ENCODE data around the gene DLGAP5.
A peak's percentile ranks its signal among the peaks of the same experiment; 100 is the strongest.

Gene DLGAP5, protein sequence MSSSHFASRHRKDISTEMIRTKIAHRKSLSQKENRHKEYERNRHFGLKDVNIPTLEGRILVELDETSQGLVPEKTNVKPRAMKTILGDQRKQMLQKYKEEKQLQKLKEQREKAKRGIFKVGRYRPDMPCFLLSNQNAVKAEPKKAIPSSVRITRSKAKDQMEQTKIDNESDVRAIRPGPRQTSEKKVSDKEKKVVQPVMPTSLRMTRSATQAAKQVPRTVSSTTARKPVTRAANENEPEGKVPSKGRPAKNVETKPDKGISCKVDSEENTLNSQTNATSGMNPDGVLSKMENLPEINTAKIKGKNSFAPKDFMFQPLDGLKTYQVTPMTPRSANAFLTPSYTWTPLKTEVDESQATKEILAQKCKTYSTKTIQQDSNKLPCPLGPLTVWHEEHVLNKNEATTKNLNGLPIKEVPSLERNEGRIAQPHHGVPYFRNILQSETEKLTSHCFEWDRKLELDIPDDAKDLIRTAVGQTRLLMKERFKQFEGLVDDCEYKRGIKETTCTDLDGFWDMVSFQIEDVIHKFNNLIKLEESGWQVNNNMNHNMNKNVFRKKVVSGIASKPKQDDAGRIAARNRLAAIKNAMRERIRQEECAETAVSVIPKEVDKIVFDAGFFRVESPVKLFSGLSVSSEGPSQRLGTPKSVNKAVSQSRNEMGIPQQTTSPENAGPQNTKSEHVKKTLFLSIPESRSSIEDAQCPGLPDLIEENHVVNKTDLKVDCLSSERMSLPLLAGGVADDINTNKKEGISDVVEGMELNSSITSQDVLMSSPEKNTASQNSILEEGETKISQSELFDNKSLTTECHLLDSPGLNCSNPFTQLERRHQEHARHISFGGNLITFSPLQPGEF

DNA sequence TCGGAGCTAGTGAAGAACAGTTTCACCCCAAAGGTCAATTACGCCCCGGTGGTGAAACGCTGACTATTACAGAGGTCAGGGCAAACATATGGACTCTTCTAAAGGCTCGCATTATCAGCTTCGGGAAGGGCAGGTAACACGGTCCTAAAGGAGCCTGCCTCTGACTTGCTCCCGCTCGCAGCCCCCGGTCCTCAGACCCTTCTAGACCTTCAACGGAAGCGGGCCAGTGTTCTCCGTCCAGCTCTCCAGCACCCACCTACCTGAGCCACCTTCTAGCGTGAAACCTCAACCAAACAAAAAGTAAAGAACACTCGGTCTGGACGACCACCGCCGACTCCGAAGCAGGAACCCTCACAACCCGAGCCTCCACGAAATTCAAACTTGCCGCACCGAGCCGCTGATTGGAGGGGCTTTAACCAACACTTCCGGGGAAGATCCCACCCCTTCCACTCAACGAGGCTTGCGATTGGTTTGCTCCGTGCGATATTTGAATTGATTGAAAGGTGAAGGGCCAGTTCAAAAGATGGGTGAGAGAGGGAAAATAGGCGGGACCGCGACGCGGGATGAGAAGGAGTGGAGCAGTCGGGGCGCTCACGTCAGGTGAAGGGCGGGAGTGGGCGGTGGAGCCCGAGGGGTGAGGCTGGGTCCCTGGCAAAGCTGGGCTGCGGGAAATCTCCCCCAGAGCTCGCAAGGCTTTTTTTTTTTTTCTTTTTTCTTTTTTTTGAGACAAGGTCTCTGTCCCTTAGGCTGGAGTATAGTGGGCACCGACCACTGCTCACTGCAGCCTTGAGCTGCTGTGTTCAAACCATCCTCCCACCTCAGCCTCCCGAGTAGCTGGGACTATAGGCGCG lies at the start of gene DLGAP5:
Gene DLGAP5 (minus strand): TSS at position 383 of the 851 bp plus-strand sequence. CDS start 2,406 bp downstream, outside the sequence.
- DNase-seq, result peak; percentile 41 to 70 (median 58)

DNA sequence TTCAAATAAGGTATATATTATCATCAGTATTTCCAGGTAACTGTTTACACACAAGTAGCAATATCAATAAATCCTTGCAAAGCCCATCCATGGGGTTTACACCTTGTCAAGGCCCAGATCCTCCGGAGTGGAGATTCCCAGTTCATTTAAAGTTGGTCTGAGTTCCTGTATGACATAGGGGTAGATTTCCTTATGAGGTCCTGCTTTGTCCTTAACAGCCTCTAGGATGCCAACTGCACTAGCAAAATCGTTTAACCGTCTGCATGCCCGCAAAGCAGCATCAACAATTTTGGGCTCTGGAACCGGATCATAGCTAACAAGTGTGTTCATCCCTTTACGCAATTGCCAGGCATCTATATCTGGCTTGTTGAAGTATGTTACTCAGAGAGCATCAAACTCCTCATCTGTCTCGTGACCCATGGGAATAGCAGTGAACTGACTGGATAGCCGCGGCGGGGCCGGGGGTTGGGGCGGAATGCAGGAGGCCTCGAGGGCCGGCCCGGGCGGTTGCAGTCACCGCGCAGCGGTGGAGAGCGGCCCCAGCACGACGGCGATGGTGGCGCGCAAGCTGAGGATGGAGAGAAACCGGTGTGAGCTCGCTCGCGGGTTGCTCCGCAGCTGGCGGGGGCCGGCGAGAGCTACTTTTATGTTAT lies 49.3 kb upstream of the DLGAP5 start:
- DNase-seq, result no peak

DNA sequence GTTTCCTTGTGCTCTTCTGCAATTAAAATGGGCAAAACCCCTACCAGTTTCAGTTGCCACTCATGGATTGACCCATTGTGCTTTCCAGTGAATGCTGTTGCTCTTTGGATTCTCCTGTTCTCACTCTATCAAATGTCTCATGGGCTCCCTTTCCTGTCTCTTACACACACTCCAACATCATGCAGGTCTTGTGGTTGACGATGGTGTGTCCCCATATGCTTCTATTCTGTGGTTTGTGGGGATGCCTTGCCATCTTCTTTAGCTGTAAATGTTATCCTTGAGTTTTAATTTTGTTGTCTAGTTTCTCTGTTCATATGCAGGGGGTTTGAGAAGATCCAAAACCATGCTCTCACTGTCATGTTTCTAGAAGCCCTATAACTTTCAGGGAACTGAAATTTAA lies 47.9 kb upstream of the DLGAP5 start:
- DNase-seq, result no peak

DNA sequence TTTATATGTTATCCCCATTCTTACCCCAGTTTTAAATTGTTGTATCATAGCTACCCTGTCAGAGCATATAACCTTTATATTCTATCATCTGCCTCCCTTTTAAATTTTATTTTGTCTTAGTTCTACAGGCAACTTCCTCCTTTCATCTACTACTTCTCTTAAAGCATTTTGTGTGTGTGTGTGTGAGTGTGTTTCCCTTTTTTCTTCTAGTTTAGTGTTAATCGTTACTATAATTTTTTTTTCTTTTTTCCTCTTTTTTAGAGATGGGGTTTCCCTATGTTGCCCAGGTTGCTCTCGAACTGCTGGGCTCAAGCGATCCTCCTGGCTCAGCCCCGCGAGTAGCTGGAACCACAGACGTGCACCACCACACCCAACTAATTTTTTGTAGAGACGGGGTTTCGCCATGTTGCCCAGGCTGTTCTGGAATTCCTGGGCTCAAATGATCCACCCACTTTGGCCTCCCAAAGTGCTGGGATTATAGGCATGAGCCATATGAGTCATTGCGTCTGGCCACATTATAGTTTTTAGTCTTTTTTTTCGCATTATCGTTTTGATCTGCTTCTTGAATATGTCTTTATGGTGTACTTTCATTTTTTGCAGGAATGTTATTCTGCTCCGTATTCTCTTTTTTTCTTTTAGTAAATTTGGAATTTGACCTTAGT lies 46.8 kb upstream of the DLGAP5 start:
- DNase-seq, result no peak

DNA sequence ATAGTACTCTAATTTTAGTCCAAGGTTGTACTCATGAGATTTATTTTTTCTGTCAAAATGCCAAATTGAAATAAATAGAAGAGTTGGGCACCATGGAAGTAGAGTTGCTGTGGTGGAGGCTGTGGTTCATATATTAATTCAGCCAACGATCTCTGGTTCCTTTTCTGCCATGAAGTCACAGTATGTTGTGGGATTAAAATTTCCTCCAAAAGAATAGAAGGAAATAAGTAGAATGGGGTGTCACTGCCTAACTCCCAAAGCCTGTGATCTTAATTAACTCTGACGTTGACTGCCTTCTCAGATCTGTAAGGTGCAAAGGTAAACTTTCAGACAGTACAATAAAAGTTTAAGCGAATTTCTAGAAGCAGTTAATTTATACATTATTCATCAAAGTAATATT lies 42.2 kb upstream of the DLGAP5 start:
- DNase-seq, result no peak

DNA sequence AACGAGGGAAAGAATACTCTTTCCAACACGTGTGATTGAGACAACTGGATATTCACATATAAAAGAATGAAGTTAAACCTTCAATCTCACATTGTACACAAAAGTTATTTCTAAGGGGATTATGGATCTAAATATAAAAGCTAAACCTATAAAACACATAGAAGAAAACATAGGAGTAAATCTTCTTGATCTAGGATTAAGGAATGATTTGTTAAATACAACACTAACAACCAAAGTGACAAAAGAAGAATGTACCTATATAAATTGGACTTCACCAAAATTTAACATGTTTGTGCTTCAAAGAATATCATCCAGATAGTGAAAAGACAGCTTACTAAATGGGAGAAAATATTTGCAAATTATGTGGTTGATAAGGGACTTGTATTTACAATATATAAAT lies 36.9 kb upstream of the DLGAP5 start:
- DNase-seq, result no peak

DNA sequence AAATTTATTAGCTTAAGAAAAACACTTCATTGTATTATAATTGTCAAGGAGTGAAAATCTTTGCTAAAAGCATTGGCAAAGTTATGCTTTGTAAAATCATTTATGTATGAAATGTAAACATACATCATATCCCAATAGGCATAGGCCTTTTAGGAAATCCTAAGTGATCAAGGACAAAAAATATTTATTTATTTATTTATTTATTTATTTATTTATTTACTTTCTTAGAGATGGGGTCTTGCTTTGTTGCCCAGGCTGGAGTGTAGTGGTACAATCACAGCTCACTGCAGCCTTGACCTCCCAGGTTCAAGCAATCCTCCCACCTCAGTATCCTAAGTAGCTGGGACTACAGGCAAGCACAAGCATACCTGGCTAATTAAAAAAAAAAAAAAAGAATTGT lies 32.0 kb upstream of the DLGAP5 start:
- no peak for DNase-seq

DNA sequence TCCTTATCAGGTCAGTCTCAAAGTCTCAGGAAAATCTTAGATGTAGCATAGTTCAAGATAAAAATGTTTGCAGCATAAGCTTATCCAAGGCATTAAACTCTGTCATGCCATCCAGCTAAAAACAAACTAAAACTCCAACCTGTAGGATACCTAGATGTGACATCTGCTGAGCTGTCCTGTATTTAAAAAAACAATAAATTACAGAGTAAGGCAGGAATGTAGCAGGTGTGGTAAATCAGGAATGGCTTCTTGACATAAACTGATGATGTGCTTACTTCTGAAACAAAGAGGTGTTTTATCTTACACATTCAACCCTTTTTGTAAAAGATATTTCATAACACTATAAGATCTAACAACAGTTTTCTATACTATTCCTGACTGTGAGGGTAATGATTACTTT lies 30.6 kb upstream of the DLGAP5 start:
- no peak for DNase-seq

DNA sequence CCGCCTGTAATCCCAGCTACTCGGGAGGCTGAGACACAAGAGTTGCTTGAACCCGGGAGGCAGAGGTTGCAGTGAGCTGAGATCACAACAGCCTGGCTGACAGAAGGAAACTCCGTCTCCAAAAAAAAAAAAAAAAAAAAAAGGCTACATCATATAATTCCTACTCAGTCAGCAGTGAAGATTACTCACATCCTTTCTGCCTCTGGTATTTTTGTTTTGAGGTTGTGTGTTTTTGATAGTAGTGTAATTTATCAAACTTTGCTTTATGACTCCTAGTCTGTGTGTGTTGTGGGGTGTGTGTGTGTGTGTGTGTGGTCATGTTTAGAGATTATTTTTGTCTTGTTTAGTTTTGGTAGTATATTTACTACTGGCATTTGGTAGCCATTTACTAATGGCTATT lies 29.8 kb upstream of the DLGAP5 start:
- no peak for DNase-seq

DNA sequence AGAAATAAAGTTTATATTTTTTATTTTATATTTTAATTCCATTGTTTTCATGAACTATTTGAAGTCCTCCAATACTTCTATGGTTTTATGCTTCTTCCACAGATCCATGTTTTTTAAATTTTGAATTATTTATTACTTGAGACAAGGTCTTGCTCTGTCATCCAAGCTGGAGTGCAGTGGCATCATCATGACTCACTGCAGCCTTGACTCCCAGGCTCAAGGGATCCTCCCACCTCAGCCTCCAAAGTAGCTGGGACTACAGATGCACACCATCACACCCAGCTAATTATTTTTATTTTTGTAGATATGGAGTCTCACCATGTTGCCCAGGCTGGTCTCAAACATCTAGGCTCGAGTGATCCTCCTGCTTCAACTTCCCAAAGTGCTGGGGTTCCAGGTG lies 28.8 kb upstream of the DLGAP5 start:
- no peak for DNase-seq

DNA sequence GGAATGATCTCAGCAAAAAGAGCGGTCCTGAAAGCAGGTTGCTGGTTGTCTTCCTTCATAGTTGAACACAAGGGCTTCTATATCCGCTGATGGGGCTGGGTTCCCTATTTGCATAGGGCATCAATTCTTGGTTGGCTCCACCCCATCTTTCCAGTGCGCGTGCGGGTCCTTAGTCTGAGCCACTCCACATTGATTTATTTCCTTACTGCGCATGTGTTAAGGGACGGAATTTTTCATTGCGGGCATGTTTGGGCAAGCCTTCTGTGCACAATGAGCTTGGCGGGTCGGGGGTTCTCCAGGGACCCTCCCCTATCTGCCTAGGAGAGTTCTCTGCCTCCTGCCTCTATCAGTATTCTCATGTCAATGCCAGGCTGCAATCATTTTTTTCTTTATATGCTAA lies 21.2 kb upstream of the DLGAP5 start:
- DNase-seq, result no peak

DNA sequence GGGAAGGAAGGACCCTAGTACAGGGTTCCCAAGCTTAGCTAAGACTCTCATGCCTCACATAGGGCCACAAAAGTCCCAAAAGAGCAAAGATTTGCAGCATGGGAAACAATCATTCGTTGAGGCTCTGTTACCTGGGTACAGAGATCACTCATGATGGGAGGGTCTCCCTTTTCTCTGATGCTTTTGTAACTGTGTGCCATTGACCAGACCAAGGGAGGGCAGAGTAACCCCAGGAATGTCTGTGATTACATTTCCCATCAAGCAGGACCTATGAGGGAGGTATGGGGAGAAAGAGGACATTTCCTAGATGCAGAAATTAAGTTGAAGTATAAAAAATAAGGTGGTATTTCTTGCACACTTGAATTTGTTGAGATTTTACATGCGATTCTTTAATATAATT lies 16.4 kb upstream of the DLGAP5 start:
- no peak for DNase-seq

DNA sequence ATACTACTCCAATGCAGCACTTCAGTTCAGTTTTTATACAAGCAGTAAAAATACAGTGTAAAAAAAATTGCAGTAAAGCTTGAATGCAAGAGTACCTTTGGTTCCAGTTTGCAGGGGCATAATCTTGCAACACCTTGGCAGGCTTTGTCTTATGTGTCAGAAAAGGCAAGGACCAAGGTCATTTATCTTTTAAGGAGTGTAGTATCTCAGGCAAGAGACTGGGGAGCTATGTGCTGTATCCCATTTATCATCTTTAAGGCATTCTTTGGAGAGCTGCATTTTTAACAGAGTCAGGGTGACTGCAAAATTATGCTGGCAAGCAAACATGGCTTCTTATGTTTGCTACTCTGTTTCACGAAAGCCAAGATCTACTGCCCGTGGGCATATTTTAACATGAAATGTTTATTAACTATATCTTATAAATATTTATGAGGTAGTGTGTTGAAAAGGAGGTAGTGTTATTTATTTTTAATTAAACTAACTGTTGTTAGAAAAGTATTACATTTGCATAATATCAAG lies 14.8 kb upstream of the DLGAP5 start:
- no peak for DNase-seq

DNA sequence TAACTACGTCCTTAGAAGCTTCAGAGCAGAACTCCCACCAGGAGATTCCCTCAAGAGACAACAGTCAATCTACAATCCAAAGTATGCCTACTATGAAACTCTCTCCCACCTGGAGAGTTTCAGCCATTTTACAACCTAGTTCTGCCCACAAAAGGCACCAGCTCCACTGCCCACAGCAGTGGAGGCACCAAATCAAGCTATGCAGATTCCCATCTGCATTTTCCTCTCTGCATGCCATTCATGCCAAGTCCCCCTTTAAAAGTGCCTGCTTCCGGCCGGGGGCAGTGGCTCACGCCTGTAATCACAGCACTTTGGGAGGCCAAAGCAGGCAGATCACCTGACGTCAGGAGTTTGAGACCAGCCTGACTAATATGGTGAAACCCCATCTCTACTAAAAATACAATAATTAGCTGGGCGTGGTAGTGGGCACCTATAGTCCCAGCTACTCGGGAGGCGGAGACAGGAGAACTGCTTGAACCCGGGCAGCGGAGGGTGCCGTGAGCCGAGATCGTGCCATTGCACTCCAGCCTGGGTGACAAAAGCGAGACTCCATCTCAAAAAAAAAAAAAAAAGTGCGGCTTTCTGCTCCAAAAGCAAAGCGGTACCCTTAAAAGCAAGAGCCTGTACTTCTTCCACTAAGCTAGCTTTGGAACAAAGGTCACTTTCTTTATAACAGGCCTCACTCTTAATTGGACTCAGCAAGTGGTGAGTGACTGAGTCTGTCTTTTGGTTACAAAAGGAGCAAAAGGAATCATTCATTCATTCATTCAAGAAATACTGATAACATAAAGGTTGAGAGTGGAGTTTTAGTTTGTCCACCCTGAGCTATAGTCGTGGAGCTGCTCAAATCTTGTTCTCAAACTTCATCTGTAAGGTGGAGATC lies 10.1 kb upstream of the DLGAP5 start:
- no peak for DNase-seq

DNA sequence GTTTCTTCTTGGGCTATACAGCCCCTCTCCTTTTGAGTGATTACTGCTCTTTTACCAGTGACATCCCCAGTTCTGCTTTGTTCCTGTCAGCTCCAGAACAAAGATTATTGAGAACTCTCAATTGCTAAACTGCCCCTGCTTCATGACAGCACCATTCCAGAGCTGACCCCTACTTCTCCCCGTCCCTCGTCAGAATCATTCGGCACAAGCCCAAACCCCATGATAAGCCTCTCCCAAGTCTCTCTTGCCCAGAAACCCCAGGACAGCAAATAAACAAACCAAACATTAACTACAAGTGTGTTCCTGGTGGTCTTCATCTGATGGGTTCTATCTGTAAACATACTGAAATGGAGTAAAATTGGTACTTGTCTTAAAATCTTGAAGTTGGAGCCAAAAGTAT lies 9.3 kb upstream of the DLGAP5 start:
- DNase-seq, result no peak

DNA sequence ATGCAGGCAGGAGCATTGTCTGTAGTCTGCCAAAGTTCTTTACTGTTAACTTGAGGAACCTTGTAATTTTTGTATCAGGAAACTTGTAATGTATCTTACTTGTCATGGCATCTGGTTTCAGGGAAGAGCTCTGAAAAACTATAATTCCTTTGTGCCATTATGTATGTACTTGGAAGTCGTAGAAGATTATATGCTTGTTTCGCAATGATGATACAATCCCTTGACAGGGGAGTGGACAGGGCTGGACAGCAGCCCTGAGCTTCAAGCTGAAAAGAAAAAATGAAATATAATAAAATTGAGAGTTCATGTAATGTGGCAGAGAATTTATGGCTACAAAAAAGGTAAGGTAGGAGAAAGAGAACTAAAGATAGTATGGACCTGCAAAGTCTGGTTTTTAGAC lies 7.4 kb upstream of the DLGAP5 start:
- no peak for DNase-seq

DNA sequence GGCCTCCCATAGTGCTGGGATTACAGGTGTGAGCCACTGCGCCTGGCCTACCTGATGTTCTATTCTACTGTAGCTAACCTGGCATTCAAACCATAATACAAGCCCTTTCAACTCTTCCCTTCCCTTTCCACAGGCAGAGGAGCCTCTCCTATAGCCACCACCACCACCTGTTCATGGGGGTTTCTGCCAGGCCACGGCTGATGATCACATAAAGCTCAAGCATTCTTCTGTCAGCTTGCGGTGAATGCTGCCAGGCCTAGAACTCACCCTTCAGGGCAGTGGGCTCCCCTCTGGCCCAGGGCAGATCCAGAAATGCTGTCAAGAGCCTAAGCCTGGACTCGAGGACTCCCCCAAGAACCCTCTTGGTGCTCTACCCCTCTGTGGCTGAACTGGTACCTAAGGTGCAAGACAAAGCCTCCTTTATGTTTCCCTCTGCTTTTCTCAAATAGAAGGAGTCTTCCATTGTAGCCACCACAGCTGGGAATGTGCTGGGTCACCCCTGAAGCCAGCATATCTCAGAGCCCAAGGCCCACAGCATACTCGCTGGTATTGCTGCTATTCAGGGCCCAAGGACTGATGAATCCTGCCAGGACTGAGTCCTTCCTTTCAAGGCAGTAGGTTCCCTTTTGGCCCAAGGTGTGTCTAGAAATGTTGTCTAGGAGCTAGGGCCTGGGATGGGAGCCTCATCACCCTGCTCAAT lies 3.4 kb upstream of the DLGAP5 start:
- DNase-seq, result no peak

DNA sequence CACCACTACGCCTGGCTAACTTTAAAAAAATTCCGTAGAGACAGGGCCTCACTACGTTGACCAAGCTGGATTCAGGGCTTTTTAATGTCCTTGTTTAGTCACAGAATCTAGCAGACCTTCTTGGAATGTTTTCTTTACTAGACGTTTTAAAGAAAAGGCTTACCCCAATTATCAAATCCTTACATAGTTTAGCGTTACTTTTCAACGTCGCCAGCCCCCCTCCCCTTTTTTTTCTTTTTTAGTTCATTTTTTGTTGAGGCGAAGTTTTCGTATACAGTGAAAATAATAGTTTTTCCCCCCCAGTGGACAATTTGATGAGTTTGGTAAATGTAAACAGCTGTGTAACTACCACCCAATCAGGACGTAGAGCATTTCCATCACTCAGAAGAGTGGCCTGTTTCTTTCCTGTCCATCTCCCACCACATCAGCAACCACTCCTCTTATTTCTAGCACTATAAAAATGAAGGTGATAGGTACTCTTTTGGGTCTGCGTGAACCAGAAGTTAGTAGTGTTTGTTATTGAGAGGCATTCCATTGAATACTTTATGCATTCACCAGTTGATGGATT lies 753 bp upstream of the DLGAP5 start:
- DNase-seq, result no peak

DNA sequence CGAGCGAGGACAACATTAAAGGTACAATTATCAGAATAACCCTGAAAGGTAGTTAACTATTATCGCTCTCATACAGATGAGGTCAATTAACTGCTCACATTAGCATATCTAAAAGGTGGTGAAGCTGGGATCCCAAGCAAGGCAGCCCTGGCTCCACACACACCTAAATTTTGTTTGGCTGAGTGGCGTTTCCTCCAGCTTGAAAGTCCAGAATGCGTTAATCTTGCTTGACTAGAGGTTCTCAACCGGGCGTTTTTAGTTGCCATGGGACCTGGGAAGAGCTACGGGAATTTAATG lies 531 bp downstream of the DLGAP5 start:
- no peak for DNase-seq

DNA sequence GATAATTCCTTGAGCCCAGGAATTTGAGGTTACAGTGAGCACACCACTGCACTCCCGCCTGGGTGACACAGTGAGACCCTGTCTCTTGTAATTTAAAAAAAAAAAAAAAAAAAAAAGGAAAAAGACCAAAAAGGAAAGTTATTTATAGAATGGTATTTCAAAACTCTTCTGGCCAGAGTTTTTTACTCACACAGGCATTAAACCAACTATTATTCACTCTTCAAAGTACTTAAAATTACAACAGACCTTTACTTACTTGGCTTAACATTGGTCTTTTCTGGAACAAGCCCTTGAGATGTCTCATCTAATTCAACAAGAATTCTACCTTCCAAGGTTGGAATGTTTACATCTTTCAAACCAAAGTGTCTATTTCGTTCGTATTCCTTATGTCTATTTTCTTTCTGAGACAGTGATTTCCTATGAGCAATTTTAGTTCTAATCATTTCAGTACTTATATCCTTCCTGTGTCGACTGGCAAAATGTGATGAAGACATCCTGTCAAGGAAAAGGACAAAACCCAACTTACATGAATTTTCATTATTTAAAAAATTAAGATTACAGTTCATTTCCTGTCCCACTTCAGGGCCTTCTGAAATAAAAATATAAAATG lies 2.6 kb downstream of the DLGAP5 start:
- no peak for DNase-seq

All from activated naive CD4-positive, alpha-beta T cell (primary cell).